Measurements from ENCODE around the gene PACSIN2.
A peak's percentile ranks its signal among the peaks of the same experiment; 100 is the strongest.
"Not testable (repeated sequence)": the region's sequence is repeated elsewhere in the genome, so short reads cannot be mapped to it uniquely, and the experiment has no call there.

The PACSIN2 gene

DNA sequence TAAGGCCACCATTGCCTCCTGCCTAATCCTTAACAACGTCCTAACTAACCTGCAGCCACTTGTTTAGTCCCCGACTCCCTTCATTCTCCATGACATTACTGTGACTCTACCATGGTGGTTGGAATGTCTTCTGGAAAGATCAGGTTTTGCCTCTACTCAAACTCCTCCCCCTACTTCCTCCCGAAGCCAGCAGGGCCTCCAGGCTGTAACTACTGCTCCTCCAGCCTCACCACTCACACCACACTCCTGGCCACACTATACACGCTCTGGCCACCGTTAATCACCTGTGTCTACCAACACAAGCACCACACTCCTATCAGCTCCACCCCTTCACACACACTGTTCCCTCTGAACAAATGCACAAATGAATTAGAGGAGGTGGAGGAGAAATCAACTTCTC lies 69.2 kb downstream of the PACSIN2 start:
- no peak for DNase-seq (ENCODE audit: low spot score)

DNA sequence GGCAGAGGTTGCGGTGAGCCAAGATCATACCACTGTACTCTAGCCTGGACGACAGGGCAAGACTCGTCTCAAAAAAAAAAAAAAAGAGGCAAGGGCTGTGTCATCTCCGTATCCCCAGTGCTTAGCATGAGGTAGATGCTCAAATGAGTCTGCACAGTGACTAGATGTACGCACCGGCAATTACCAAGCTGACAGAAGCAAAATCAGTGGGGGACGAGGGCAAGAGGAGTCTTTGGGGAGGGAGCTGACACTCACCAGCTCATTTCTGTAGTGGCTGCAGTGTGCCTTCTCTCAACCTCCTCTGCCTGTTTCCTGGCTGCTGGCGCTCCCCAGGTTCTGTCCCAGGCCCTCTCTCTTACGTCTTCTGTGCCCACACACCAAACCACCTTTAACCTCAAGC lies 69.9 kb downstream of the PACSIN2 start:
- DNase-seq (ENCODE audit: low spot score): no peak

GRCh38 chr22:42944409-42944808 lies 70.5 kb downstream of the PACSIN2 start:
- no peak for DNase-seq (ENCODE audit: low spot score)

GRCh38 chr22:42943981-42944380 lies 71.0 kb downstream of the PACSIN2 start:
- DNase-seq (ENCODE audit: low spot score): no peak

DNA sequence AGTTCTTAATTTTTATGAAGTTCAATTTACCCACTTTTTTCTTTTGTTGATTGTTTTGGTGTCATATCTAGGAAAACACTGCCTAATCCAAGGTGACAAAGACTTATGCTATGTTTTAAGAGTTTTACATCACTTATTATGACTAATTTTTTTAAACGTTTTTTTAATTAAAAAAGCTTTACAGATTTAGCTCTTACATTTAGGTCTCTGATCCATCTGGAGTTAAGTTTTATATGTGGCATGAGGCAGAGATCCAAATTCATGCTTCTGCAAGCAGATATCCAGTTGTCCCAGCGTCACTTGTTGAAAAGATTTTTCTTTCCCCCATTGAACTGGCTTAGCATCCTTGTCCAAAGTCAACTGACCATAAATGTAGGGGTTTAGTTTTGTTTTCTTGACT lies 72.6 kb downstream of the PACSIN2 start:
- no peak for DNase-seq (ENCODE audit: low spot score)

DNA sequence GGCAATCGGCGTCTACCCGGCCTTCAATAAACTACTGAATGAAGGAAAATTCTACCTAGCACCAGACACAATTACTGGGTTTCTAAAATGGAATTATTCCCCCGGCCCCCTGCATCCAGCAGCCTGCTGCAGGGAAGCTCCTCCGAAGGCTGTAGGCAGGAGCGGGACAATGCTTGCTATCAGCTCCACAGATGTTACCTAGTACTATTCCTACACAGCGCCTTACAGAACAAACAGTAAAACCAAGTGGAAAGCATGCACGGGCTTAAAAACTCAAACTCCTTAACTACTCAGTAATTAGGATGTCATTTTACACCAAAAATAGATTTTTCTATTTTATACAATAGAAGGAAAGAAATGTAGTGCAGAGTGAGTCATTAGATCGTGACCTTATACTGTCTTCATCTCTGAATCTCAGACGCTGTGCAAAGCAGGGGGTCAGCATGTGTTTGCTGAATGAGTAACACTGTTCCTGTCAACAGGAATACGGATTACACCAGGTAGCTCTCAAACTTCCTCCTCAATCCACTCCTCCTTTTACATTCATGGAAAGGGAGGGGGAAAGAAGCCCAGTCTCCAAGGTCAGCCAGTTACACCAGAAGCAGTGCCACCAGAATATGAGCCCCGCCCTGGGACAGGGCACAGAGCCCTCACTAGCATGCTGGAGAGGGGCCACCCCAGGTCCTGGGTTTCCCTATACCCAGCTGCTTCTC lies 74.9 kb downstream of the PACSIN2 start:
- peak; percentile 77 for DNase-seq (ENCODE audit: low spot score)

DNA sequence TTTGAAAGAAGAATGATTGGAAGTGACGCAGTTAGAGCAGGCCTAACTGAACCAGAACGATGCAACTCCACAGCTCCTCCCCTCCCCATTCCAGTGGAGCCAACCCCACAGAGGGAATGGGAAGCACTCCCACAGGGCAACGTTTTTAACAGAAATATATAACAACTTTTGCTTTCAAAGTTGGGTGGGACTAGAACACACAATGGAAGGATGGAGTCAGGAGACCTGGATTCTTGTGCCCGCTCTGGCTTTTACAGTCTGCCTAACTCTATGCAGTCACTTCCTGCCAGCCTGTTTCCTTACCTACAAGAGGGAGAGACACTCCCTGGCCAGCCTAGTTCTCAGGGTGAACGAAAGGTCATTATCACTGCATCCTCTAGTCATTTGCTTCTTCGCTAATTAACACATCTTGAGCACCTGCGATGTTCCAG lies 75.5 kb downstream of the PACSIN2 start:
- DNase-seq (ENCODE audit: low spot score): no peak

GRCh38 chr22:42938976-42939375 lies 76.0 kb downstream of the PACSIN2 start:
- DNase-seq (ENCODE audit: low spot score): no peak

DNA sequence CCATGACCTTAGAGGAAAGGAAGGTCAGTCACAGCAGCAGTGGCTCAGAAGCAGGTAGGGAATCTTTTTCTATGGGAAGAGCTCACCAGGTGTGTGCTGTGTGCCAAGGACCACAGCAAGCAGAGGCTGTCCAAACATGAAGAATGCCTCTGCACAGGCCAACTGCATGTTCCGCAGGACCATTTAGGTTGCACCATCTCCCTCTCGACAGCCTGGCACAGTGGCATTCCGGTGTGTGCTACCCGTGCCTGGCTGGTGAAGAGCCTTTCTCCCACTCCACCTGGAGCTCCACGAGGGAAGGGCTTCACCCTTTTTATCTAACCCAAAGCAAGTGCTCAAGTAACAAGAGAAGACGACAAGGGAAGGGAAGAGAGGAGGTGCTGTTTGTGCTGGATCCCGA lies 76.5 kb downstream of the PACSIN2 start:
- DNase-seq (ENCODE audit: low spot score): no peak

DNA sequence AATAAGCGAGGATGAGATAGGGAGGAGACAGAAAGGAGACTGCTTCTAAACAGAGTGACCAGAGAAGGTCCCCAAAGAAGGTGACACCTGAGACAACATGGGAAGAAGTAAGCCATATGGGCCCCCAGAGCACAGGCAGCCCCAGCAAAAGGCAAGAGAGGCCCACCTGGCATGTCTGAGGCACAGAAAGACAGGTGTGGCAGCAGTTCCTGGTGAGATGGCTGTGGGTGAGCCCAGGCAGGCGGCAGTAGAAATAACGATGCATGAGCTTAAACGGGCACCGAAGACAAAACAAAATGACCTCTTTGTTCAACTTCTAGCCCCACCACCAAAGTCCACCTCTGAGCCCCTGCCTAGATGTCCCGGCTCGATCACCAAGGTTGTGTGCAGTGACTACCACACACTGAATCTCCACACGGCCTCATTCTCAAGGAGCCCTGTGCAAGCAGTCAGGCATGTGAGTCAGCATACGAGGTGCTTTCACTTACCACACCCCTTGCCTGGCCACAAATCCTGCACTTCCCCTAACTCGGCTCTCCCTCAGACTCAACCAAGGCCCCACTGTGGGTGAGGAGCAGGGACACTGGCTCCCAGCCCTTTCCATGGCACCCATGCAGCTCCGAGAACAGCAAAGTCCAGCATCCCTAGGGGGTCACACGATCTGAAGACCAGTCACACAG lies 77.6 kb downstream of the PACSIN2 start:
- DNase-seq (ENCODE audit: low spot score): peak; percentile 81

DNA sequence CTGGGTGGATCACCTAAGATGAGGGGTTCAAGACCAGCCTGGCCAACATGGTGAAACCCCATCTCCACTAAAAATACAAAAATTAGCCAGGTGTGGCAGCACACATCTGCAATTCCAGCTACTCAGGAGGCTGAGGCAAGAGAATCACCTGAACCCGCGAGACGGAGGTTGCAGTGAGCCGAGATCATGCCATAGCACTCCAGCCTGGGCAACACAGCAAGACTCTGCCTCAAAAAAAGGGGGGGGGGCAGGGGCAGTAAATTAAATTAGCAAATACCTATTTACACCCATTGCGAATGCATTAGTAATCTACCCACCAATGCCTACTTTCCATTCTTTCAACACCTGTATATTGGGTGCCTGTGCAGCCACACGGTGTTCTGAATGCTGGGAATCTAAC lies 78.3 kb downstream of the PACSIN2 start:
- not testable (repeated sequence) for DNase-seq (ENCODE audit: low spot score)

DNA sequence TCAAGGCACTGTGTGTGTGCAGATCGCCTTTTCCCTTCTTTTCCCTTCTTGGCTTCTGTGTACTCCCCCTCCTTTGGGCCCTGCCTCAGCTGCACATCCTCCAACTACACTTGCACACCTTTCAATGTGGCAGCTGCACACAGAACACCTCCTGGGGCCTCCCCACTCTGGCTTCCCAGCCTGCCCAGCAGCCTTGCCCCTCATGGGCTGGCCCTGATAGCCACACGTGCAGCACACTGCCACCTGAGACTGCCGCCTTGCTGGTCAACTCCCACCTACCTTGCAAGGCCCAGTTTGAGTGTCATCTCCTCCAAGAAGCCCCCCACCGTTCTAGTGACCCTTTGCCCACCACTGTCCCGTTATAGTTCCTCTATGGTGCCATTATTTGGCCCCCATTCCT lies 80.6 kb downstream of the PACSIN2 start:
- no peak for DNase-seq (ENCODE audit: low spot score)

GRCh38 chr22:42933485-42934091 lies 81.4 kb downstream of the PACSIN2 start:
- DNase-seq (ENCODE audit: low spot score): peak; percentile 90

DNA sequence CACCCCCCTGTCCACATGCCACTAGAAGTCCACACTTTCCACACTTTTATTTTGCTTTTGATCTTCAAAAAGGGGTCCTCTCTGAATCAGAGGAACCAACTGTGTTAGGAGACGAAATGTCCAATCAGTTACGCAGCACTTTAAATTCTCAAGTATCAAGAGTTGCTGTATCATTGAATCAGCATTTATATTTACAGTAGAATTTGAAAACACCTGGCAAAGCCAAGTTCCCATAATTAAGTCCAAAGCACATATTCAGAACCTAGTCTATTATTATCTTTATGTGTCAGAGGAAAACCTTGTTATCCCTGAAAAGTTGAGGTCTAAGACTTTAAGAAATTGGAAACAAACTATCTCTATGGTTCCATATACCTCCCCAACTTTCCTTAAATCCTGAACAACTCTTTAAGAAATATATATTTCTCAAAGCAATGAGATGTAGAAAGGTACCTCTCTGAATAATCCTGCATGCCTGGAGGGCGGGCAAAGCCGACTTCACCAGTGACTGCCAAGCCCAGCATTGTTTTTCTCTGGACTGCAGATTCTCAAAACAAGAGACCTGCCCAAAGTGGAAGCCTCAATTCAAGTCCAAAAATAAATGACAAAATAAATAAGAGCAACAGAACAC lies 82.0 kb downstream of the PACSIN2 start:
- no peak for DNase-seq (ENCODE audit: low spot score)

DNA sequence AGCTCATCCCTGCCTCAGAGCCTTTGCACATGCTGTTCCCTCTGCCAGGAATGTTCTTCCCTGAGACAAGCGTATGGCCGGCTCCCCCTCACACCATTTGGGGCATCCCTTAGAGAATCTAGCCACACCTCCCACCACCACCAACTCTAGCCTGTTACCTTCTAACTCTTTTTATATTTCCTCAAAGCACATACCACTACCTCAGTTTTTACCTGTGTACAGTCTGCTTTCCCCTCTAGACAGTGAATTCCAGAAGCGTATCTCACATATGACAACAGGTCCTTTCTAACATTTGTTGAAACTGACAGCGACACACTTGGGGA lies 82.8 kb downstream of the PACSIN2 start:
- no peak for DNase-seq (ENCODE audit: low spot score)

DNA sequence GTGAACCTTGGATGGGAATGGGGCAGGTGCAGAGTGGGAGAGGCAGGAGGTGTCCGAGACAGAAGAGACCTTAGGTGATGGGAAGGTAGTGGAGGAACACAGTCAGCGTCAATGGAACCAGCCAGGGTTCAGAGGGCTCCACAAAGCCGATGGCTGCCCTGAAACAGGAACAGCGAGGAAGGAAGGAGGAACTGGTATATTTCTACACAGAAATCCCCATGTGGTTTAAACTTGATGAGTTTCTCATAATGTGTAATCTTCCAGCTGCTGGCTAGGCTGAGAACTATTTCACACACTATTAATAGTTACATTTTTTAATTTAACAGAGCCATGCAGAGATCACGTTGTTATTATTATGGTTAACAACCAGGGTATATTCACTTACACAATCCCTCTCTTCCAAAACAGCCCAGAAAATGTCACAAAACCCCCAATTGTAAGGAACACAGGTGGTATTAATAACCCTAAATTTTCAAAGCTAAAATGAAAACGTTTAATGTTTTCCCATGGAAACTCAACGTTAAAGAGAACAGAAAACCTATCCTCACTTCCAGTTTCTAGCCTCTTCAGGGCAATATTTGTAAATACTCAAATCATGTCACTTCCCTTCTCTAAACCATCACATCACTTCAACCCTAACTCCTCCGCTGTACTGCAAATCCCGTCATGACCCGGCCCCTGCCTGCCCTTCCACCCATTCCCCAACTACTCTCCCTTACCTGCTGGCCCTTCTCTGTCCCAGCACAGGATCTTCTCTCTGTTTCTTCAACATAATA lies 83.3 kb downstream of the PACSIN2 start:
- DNase-seq (ENCODE audit: low spot score): no peak

DNA sequence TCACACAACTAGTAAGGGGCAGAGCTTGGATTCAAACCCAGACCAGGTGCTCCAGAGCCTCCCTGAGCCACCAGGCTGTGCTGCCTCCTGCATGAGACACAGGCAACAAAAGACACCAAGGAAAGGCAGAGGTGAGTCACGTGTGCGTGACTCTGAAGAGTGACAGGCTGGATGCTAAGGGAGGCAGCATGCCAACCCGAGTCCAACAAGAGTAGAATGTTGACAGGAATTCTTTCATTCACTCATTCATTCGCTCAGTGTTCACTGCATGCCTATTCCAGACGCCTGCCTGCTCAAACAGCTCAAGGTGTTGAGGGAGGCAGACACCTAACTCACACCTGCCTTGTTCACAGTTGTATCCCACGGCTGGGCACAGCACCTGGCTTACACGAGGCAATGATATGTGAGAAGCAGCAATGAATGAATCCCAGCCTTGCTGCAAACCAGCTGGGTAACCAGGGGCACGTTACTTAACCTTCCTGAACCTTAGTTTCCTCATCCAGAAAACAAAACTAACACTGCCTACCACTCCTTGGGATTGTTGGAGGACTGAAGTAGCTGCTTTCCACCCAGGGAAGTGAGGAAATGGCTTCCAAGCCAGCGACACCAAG lies 84.0 kb downstream of the PACSIN2 start:
- DNase-seq (ENCODE audit: low spot score): no peak

DNA sequence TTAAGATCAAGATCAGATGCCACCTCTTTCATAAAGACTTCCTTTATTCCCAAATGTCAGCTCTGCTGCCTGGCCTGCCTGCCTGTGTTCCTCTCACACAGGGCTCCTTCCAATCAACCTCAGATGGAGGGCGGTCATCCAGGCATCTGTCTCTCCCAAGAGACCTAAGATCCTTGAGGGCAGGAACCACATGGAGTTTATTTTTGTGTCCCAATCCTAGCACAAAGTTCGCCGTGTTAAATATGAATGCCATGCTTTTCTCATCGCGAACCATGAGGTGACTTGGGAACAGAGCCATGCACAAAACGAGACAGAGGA lies 85.2 kb downstream of the PACSIN2 start:
- no peak for DNase-seq (ENCODE audit: low spot score)

GRCh38 chr22:42928969-42929837 lies 85.7 kb downstream of the PACSIN2 start:
- peak; percentile 55 for DNase-seq (ENCODE audit: low spot score)

DNA sequence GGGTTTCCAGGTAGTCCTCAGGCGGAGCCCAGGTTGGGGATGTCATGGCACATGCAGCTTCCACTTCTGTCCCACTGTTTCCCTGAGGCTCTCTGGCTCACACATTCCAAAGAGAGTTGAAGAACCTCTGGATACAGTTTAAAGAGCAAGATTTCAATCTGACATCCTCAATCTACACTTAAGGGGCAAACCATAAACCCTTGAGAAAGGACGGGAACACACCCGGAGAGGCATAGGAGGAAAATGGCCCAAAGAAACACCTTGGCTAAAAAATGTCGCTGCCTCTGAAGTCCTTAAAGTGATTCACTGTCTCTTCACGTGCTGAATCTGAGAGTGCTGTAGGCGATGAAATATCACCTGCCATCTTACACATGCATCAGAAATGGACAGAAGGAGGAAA lies 87.0 kb downstream of the PACSIN2 start:
- no peak for DNase-seq (ENCODE audit: low spot score)

- DNase-seq (ENCODE audit: low spot score): no peak
Observed at GRCh38 chr22:42926768-42927167, 88.2 kb downstream of the PACSIN2 start.

Measured in hepatic stellate cell (primary cell).